Stimulated activated CD8-positive, alpha-beta memory T cell treated with anti-CD3 and anti-CD28 coated beads, Interleukin-15, amount 100 ng/mL, for 1 hour (primary cell): ENCODE measurements around the gene WASHC2C.
"Not testable (repeated sequence)": the region's sequence is repeated elsewhere in the genome, so short reads cannot be mapped to it uniquely, and the experiment has no call there.

Experiments used
- DNase-seq: peaks from one replicate; pipeline ENCODE4 v3.0.0-alpha.2; 2020; ENCODE audit warnings: low read depth

Gene WASHC2C

DNA sequence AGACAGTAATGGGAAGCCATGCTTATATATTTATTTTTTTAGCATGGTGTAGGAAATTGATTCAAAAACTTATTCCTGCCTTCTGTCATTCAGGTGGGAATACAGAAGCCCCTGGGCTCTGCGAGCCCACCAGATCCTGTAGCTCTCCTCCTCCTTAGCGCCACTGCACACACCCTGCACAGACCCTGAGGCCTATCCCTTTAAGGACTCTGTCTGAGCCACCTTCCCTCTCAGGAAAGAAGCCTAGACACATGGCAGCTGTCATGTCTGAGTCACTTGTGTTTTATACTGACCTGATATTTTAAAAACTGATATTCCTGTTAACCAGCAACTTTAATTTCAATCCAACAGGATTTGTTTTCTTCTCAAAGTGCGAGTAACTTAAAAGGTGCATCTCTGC is 36.0 kb downstream of the WASHC2C start:
- DNase-seq, result not testable (repeated sequence)

DNA sequence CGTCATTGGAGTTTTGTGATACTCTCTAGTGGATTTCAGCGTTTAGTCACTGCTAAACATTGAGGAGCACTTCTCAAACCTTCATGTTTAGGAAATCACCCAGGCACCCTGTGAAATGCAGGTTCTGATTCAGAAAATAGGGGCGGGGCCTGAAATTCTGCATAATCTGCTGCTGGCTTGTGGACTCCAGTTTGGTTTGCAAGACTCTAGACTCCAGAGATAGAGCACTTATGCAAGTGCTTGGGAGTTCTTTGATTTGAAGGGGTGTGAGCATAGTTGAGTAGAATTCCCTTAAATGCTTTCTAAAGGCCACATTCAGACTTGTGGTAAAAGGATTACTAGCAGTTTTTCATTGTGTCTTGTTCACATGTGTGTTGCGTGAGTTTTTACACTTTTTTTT is 41.3 kb downstream of the WASHC2C start:
- DNase-seq, result not testable (repeated sequence)

DNA sequence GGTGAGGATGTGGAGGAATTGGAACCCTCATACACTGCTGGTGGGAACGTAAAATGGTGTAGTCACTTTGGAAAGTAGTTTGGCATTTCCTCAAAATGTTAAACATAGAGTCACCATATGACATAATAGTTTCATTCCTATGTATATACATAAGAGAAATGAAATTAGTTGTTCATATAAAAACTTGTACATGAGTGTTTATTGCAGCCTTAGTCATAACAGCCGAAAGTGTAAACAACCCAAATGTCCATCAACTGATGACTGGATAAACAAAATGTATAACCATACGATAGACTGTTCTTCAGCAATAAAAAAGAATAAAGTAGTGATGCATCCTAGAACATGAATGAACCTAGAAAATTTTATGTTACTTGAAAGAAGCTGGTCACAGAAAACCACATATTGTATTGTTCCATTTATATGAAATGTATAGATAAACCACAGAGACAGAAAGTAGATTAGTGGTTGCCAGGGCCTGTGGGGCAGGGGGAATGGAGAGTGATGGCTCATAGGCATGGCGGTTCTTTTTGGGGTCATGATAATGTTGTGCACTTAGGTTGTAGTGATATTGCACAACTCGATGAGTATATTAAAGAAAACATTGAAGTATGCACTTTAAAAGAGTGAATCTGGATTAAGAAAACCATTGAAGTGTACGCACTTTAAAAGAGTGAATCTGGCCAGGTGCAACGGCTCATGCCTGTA is 44.8 kb downstream of the WASHC2C start:
- DNase-seq, result not testable (repeated sequence)

DNA sequence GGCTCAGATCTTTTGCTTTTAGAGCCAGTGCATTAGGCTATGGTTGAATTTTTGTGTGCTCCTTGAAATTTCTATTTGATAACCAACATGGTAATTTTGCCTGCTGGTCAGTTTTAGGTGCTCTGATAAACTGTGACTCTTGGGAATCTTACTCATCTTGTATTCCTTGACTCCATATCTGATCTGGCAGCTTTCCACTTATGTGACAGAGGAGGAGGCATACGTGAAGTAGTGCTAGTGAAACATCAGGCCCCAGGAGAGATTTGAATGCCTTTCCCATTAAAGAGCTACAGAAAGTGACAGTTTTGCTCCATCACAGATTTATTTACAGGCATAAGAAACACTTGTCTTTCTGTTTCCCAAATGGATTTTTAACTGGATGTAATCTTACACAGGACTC is 59.2 kb downstream of the WASHC2C start:
- DNase-seq, result not testable (repeated sequence)

DNA sequence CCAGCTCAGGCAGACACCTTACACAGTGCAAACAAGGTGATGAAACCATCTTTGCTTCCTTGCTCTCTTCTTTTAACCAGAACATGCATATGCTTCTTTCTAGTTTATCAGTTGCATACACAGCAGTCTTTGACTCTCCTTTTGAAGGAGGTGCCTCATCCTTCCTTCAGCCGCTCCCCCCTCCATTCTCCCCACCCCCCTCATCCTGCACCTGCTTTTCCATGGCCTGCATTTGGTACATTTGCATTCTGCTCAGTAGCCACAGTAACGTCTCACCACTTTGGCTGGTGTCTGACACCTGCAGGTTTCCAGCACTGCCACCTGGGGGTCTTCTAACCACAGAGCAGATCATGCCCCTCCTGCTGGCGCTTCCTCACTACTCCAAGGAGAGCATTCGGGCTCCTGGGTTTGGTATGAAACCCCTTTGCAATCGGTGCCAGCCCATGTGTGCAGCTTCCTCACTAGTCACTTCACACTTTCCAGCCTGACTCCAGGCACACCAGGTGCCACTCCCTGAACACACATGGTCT is 60.2 kb downstream of the WASHC2C start:
- DNase-seq, result not testable (repeated sequence)

DNA sequence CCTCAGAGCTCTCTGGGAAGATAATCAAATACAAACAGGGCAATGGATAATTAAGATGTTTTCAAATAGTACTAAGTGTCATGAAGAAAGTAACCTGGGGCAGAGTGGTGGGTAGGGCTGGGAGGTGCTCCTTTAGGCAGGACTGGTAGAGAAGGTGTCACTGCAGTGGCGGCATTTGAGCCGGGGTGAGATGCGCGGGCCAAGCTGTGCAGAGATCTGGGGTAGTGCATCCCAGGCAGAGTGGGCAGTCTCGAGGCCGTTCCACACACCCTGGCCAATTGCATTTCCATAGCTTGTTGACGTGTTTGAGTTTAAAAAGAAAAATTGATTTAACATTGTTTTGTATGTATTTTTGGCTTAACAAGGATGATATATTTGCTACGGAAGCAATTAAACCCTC is 62.9 kb downstream of the WASHC2C start:
- not testable (repeated sequence) for DNase-seq

DNA sequence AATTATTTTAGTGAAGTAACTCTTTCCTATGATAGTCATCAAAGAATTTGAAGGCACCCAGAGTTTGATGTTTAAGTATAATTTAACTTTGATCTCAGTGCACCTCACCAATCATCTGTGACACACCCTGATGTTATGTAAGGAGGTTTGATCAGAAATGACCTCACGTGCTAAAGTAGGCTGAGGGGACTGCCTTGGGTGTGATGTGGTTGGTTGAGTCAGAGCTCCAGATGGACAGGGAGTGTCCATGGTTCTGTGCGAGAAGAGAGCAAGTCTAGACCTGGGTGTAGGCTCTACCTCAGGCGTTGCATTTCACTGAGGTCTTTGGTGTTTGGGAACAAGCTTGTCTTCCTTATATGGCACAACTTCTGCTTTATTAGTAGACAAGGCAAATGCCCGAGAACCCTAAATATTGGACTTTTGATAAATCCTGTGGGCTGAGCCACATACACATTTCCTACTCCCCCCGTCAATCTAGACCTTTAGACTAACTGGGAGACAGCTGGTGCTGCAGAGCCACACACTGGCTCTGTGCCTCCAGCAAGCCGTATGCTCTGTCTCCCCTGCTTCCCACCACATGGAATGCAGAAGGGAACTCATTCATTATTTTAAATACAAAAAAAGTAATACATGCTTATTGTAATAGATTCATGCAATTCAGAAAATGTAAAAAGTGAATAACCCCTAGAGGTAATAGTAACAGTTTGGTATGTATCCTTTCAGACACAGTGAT is 63.8 kb downstream of the WASHC2C start:
- DNase-seq, result not testable (repeated sequence)

DNA sequence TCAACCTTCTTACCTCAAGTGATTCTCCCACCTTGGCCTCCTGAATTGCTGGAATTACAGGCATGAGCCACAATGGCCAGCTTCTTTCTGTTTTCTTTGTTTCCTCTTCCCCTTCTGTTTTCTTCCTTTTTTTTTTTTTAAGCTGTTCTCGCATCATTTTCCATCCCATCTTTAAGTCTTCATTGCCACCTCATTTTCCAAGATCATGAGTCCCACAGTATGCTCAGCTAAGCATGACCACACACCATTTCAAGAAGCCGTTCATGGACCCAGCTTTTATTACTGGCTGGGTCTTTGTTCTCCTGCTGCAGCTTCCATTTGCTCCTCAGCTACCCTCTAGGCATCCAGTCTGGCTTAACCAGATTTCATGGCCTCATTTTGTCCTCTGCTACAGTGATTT is 67.7 kb downstream of the WASHC2C start:
- not testable (repeated sequence) for DNase-seq

DNA sequence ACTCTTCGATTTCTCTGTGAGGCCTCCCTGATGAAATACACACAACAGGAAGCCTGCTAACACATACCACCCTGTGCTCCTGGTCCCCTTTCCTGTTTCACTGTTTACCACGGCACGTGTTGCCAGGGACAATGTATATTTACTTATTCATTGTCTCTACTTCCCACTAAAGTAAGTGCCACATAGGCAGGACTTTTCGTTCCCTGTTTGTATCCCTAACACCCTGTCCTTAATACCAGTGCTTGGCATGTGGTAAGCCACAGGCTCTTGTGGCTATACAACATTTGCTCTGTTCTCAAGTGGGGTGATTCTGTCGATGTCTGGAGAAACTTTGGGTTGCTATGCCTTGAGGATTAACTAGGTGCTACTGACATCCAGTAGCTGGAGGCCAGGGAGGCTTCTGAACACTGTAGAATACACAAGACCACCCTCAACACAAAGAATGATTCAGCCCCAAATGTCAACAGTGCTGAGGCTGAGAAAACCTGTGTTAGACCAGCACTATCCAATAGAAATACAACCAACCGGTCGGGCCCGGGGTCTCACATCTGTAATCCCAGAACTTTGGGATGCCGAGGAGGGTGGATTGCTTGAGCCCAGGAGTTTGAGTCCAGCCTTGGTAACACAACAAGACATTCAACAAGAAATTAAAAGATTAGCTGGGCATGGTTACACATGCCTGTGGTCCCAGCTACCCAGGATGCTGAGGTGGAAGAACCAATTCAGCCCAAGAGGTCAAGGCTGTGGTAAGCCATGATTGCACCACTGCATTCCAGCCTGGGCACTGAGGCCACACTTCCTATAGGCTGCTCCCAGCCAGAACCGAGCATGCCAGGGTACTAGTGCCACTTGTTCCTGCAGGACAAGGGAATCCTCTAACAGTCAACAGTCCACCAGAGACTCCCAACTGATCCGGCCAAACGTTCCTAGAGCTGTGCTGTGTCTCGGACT is 76.3 kb downstream of the WASHC2C start:
- DNase-seq, result not testable (repeated sequence)

DNA sequence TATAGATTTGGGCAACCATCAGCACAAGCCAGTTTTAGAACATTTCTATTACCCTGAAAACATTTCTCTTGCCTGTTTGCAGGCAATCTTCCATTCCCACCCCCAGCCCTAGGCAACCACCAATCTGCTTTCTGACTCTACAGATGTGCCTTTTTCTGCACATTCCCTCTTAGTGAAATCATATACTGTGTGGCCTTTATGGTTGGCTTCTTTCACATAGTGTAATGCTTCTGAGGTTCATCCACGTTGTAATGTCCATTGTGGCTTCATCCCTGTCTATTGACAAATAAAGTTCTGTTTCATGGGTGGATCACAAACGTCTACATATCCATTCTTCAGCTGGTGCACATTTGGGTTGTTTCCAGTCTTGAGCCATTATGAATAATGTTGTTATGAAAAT is 77.9 kb downstream of the WASHC2C start:
- not testable (repeated sequence) for DNase-seq

DNA sequence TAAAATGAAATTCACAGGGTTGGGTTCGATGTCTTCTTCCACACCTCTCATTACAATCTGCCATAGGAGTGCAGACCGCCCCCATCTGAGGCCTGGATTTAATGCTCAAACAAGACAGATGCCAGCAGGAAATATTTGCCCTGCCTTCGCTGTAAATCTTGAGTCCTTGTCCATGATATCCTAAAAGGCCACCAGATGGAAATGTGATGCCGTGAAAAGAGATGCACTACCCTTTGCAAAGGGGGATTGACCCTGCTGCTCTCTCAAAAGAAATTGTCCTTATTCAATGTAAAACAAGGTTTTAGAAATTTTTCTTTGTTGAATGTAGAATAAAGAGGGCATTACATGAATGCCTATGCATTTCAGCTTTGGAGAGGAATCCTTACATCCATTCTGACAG is 82.8 kb downstream of the WASHC2C start:
- no peak for DNase-seq

DNA sequence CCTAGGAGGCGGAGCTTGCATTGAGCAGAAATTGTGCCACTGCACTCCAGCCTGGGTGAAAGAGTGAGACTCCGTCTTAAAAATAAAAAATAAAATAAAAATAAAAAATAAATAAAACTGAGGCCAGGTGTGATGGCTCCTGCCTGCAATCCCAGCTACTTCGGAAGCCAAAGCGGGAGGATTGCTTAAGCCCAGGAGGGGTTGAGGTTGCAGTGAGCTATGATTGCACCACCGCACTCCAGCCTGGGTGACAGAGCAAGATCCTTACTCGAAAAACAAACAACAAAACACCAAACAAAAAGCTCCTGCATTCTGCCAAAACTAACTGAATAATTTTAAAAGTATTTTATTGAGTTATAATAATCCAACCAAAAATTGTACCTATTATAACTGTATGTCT is 84.0 kb downstream of the WASHC2C start:
- DNase-seq, result no peak

DNA sequence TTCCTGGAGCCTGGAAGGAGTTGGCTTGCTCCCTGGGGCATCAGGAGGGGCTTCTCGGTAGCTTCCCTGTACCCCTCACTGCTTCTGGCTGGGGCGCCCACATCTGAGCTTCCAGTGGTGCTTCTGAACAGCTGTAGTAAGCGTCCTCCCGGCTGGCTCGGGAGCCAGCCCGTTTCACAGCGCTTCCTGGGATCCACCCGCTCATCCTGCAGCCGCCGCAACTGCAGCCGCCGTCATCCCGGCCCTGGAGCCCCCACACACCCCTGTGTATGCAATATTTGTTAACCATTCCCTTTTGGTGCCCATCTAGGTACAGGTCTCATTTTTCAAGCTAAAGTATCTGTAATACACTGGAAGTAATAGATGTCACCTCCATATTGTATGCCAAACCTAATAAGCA is 85.9 kb downstream of the WASHC2C start:
- DNase-seq, result not testable (repeated sequence)

DNA sequence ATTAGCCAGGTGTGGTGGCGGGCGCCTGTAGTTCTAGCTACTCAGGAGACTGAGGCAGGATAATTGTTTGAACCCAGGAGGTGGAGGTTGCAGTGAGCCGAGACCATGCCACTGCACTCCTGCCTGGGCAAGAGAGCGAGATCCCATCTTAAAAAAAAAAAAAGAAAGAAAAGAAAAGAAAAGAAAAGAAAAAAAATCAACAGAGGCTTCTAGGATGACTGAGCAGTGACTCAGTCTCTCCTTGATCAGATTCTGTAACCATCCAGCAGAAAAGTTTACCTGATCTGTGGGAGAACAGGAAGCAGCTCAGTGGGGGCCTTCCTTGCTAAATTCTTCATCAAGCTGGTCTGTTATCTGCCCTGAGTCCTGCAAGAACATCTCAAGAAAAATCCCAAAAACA is 87.1 kb downstream of the WASHC2C start:
- not testable (repeated sequence) for DNase-seq

DNA sequence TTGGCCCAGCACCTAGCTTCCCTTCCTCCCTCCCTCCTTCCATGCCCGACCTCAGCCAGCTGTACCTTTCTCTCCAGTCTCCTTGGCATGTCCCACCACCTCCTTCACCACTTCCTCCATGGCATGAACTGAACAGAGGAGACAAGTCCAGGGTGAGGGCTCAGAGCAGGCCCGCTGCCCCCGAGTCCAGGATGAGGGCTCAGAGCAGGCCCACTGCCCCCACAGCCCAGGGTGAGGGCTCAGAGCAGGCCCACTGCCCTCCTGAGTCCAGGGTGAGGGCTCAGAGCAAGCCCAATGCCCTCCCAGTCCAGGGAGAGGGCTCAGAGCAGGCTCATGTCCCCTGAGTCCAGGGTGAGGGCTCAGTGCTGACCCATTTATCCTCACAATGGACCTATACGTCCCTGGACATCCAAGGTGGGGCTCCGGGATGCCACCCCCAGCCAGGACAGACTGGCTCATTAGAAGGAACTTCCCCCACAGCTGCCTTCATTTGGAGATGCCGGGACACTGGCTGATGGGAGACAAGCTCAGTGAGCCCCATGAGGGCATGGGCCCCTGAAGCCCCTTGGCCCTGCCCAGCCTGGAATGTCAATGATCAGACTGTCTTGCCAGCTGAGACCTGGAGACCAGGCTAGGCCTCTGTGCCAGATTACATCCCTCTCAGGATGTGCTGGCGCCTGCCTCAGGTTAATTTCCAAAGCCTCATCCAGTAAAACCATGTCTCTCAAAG is 90.2 kb downstream of the WASHC2C start:
- no peak for DNase-seq

DNA sequence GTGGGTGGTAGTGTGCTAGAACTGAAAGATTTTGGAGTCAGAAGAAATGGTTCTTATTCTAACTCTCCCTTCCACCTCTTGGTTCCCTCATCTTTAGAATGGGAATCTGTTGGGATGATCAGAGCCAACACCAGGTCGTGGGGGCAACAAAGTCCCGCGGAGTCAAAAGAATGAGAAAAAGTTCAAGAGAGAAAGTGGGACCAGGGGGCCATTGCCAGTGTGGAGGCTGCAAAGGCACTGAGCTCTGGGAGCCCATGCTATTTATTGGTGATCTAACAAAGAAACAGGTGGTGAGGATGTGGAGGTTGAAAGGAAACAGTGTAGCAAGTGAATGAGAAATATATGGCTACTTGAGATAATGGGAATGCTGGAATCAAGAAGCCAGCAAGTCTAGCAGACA is 90.8 kb downstream of the WASHC2C start:
- DNase-seq, result no peak

DNA sequence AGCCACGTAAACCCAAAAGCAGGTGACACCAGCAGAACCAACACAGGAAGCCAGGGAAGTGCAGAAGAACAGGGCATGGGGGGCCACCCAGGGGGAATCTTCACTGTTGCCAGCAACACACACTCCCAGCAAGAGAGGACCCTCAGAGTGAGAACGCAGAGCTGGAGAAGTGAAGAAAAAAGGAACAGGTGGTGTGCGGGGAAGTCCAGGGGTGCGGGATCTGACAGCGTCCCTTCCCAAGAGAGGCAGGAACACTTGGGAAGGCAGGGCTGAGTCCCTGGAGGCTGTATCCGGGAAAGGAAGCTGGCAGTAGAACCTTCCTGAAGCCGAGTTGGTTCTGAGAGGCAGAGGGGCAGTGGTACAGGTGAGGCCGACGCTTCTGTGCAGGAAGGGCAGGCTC is 92.5 kb downstream of the WASHC2C start:
- no peak for DNase-seq

DNA sequence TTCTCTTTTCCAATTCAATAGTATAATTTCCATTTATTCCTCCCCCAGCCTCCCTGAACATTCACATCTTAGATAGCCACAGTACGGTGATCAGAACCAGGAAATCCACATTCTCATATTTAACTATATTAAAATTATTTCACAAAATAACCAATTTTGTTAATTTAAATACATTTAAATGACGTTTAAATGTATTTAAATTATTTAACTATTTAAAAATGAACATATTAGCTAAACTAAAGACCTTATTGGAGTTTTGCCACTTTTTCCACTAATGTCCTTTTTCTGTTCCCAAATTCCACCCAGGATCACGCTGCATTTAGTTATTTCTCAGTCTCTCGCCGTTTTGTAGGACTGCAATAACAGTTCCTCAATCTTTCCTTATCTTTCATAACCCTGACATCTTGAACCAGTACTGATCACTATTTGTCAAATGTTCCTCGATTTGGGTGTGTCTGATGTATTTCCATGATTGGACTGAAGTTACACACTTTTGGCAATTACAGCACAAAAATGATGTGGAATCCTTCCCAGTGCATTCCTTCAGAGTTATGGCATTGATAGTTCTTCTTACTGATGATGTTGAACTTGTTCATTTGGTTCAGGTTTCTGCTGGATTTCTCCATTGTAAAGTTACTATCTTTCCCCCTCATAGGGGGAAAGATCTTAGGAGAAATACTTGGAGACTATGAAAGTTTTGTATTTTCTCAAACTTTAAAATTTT is 93.2 kb downstream of the WASHC2C start:
- DNase-seq, result not testable (repeated sequence)

DNA sequence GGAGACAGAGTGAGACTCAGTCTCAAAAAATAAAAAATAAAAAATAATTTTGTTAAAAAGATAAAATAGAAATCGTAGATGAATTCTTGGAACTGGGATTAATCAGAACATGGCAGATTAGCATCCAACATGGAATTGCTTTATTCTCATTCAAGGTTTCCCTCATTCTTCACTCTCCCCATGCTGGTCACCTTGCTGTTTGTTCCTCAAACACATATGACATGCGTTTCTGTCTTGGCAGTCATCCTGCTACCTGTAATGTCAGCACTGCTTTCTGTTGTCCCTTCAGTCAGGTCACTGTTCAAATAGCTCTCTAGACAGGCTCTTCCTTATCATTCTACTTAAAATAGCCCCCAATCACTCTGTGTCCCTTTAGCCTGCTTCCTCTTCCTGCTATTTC is 95.9 kb downstream of the WASHC2C start:
- not testable (repeated sequence) for DNase-seq
